ENCODE results near the gene CYSLTR1. TPM values are rescaled to one million over a fixed set of nuclear protein-coding genes. Genes with fewer than 3 reads are reported as not detected.

The CYSLTR1 gene
- total RNA-seq, 1 donor from 2014 or later = not detected

Other genes with a start within 250 kb of the CYSLTR1 start
- 219 and 236 TPM in 2 replicates for gene PGK1, start 223.4 kb downstream of the CYSLTR1 start, total RNA-seq
- gene TAF9B, start 188.0 kb downstream of the CYSLTR1 start, total RNA-seq = 44.4 and 46.7 TPM in 2 replicates

Data from neural crest cell (in vitro differentiated cells).